ENCODE data around the gene RAB17.
A peak's percentile ranks its signal among the peaks of the same experiment; 100 is the strongest.

The RAB17 gene

GRCh38 chr2:237540823-237541222 lies 49.7 kb downstream of the RAB17 start:
- peak; percentile 76 for DNase-seq (ENCODE audit: low read depth)
- H3K4me3 ChIP-seq (ENCODE audit: low read depth, low read length), result no peak overlapping the region
- TF ChIP-seq CTCF (conservative IDR thresholded peaks at IDR 0.05; ENCODE audit: low read depth, low read length), result no peak

GRCh38 chr2:237540223-237540775 lies 50.2 kb downstream of the RAB17 start:
- TF ChIP-seq CTCF (conservative IDR thresholded peaks at IDR 0.05; ENCODE audit: low read depth, low read length), result no peak
- H3K4me3 ChIP-seq (ENCODE audit: low read depth, low read length), result no peak overlapping the region
- no peak for DNase-seq (ENCODE audit: low read depth)

- no peak overlapping the region for H3K4me3 ChIP-seq (ENCODE audit: low read depth, low read length)
- DNase-seq (ENCODE audit: low read depth), result no peak
- TF ChIP-seq CTCF (conservative IDR thresholded peaks at IDR 0.05; ENCODE audit: low read depth, low read length), result no peak
These were observed 50.9 kb downstream of the RAB17 start for GRCh38 chr2:237539681-237540080.

- TF ChIP-seq CTCF (conservative IDR thresholded peaks at IDR 0.05; ENCODE audit: low read depth, low read length), result no peak
- no peak for DNase-seq (ENCODE audit: low read depth)
- no peak overlapping the region for H3K4me3 ChIP-seq (ENCODE audit: low read depth, low read length)
These were observed 51.6 kb downstream of the RAB17 start for GRCh38 chr2:237538901-237539300.

GRCh38 chr2:237538001-237538720 lies 52.4 kb downstream of the RAB17 start:
- DNase-seq (ENCODE audit: low read depth), result no peak
- no peak for TF ChIP-seq CTCF (conservative IDR thresholded peaks at IDR 0.05; ENCODE audit: low read depth, low read length)
- H3K4me3 ChIP-seq (ENCODE audit: low read depth, low read length), result no peak overlapping the region

GRCh38 chr2:237536617-237537016 lies 53.9 kb downstream of the RAB17 start:
- no peak for TF ChIP-seq CTCF (conservative IDR thresholded peaks at IDR 0.05; ENCODE audit: low read depth, low read length)
- no peak for DNase-seq (ENCODE audit: low read depth)
- no peak overlapping the region for H3K4me3 ChIP-seq (ENCODE audit: low read depth, low read length)

- no peak for TF ChIP-seq CTCF (conservative IDR thresholded peaks at IDR 0.05; ENCODE audit: low read depth, low read length)
- no peak overlapping the region for H3K4me3 ChIP-seq (ENCODE audit: low read depth, low read length)
- no peak for DNase-seq (ENCODE audit: low read depth)
These were observed 54.5 kb downstream of the RAB17 start for GRCh38 chr2:237536083-237536415.
